Loucy (cell line): ENCODE results near the gene PPHLN1.

Experiments
- CTCF ChIP-seq: fragments of 200-600 bp; sonication (generic); conservative IDR thresholded peaks from 2 replicates; pipeline ENCODE4 v1.5.1; 2014; ENCODE audit warnings: mild to moderate bottlenecking, antibody characterized with exemption, low read length
- EZH2phosphoT487 ChIP-seq: fragments of 200-600 bp; IDR thresholded peaks from 2 replicates; pipeline ENCODE4 v1.6.1; 2018; ENCODE audit warnings: antibody characterized with exemption, mild to moderate bottlenecking, moderate library complexity, borderline replicate concordance

DNA sequence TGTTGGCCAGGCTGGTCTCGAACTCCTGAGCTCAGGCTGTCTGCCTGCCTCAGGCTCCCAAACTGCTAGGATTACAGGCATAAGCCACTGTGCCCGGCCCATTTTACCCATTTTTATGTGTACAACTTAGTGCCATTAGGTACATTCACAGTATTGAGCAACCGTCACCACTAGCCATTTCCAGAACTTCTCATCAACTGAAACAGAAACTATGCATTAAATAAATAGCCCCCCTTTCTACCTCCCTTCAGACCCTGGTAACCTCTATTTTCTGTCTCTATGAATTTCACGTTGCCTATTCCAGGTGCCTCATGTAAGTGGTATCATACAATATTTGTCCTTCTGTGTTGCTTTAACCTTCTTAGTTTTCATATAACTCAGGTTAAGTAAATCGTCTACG lies 16.0 kb upstream of the PPHLN1 start:
- TF ChIP-seq CTCF (no peak), EZH2phosphoT487 (no peak)
